Nephron (organoid): ENCODE measurements around the gene ZNF607.

Experiments used
- H3K27ac Mint-ChIP-seq, 3 experiments: 2 replicates each; pipeline ENCODE4 v1.8.0; 2020; ENCODE audit warnings: mixed read lengths in 3 of 3, mild to moderate bottlenecking in 2 of 3, moderate library complexity in 1 of 3
- H3K27me3 Mint-ChIP-seq: 2 replicates; pipeline ENCODE4 v1.8.0; 2021; ENCODE audit warnings: low read depth, mild to moderate bottlenecking, moderate library complexity, mixed read lengths
- H3K36me3 Mint-ChIP-seq: 2 replicates; pipeline ENCODE4 v1.8.0; 2020; ENCODE audit warnings: low read depth, mixed read lengths
- H3K4me1 Mint-ChIP-seq: 2 replicates; pipeline ENCODE4 v1.8.0; 2020; ENCODE audit warnings: mixed read lengths
- H3K4me3 Mint-ChIP-seq, 3 experiments: 2 replicates each; pipeline ENCODE4 v1.8.0; 2020; ENCODE audit warnings: mild to moderate bottlenecking in 3 of 3, mixed read lengths in 3 of 3, moderate library complexity in 2 of 3
- H3K9me3 Mint-ChIP-seq: 2 replicates; pipeline ENCODE4 v1.8.0; 2020; ENCODE audit warnings: mixed read lengths
- CTCF ChIP-seq, 3 experiments: fragments of 200-600 bp; sonication (generic); IDR thresholded peaks; one replicate each; pipeline ENCODE4 v1.5.0; 2021; ENCODE audit warnings: antibody characterized with exemption in 3 of 3; ENCODE audit not compliant: unreplicated experiment in 3 of 3

Gene ZNF607

GRCh38 chr19:37655301-37655688, 64.3 kb downstream of the ZNF607 start, which contains the start of gene ZFP30:
ZFP30 (minus strand) TSS chr19:37655465; CDS start chr19:37647822, 7,643 bp downstream.
- Mint-ChIP-seq H3K9me3 (peaks cover 34% of the 10 kb centered on the region), H3K27ac (peak within 1 kb of the TSS; percentile 92 to 94 (median 92)), H3K4me1 (peaks cover 20% of the 10 kb centered on the region), H3K36me3 (peaks cover 39% of the 10 kb centered on the region), H3K4me3 (peak within 1 kb of the TSS; percentile 80 to 99 (median 97)), H3K27me3 (peaks cover 4% of the 10 kb centered on the region)
- no peak for TF ChIP-seq CTCF (IDR thresholded peaks at IDR 0.05; ENCODE audit: unreplicated experiment in 3 of 3)

- no peak for TF ChIP-seq CTCF (IDR thresholded peaks at IDR 0.05; ENCODE audit: unreplicated experiment in 3 of 3)
- H3K4me1 Mint-ChIP-seq: peaks cover 20% of the 10 kb centered on the region
- H3K4me3 Mint-ChIP-seq: peak overlapping the region; percentile 80 to 99 (median 97)
- peak overlapping the region; percentile 92 to 94 (median 92) for H3K27ac Mint-ChIP-seq
- peaks cover 43% of the 10 kb centered on the region for H3K36me3 Mint-ChIP-seq
- peaks cover 4% of the 10 kb centered on the region for H3K27me3 Mint-ChIP-seq
- peaks cover 37% of the 10 kb centered on the region for H3K9me3 Mint-ChIP-seq
These were observed 64.8 kb downstream of the ZNF607 start for GRCh38 chr19:37654629-37655300.

GRCh38 chr19:37654118-37654517, 65.4 kb downstream of the ZNF607 start:
- TF ChIP-seq CTCF (IDR thresholded peaks at IDR 0.05; ENCODE audit: unreplicated experiment in 3 of 3): no peak
- peak overlapping the region; percentile 92 to 94 (median 92) for H3K27ac Mint-ChIP-seq
- peaks cover 20% of the 10 kb centered on the region for H3K4me1 Mint-ChIP-seq
- peaks cover 46% of the 10 kb centered on the region for H3K36me3 Mint-ChIP-seq
- H3K4me3 Mint-ChIP-seq: peak overlapping the region; percentile 80 to 99 (median 97)
- peaks cover 38% of the 10 kb centered on the region for H3K9me3 Mint-ChIP-seq
- H3K27me3 Mint-ChIP-seq: peaks cover 4% of the 10 kb centered on the region
